ENCODE data around the gene DDX52. TPM values are rescaled to one million over a fixed set of nuclear protein-coding genes. Genes with fewer than 3 reads are reported as not detected.

DDX52 gene
- total RNA-seq, 1 experiment from 2014 or later = 27.7 TPM

GRCh38 chr17:37673386-37673785, 30.1 kb upstream of the DDX52 start:
- ChIA-PET CTCF (no interaction called here), POLR2A (ENCODE audit: low non-redundant PET) (no interaction called here)
- no peak for DNase-seq (ENCODE audit: low spot score)
- no peak overlapping the region for H3K4me3 ChIP-seq (ENCODE audit: low read depth, low read length, poor library complexity, severe bottlenecking)
- H3K36me3 ChIP-seq (ENCODE audit: insufficient read depth, low read length, poor library complexity, severe bottlenecking) = no peaks in the 10 kb centered on the region
- no peak overlapping the region for H3K27ac ChIP-seq (ENCODE audit: low read depth, low read length, poor library complexity, severe bottlenecking)
- TF ChIP-seq EZH2 (IDR thresholded peaks at IDR 0.05; ENCODE audit: borderline replicate concordance, low read depth, low read length, poor library complexity, severe bottlenecking) (no peak), CTCF (conservative IDR thresholded peaks at IDR 0.05; ENCODE audit: low read depth, low read length) (no peak)
- no peaks in the 10 kb centered on the region for H3K4me1 ChIP-seq (ENCODE audit: insufficient read depth, low read length, poor library complexity, severe bottlenecking)
- no peaks in the 10 kb centered on the region for H3K9me3 ChIP-seq (ENCODE audit: low read depth, low read length, poor library complexity, severe bottlenecking)
- BruUV-seq (replicated peaks) = no TSS peak
- no peaks in the 10 kb centered on the region for H3K27me3 ChIP-seq (replicated peaks; ENCODE audit: insufficient read depth, low read depth, low read length, poor library complexity)
- intact Hi-C loops (cut with micrococcal nuclease; ENCODE audit: unreplicated experiment) = no loop called here

- no peaks in the 10 kb centered on the region for H3K4me1 ChIP-seq (ENCODE audit: insufficient read depth, low read length, poor library complexity, severe bottlenecking)
- H3K4me3 ChIP-seq (ENCODE audit: low read depth, low read length, poor library complexity, severe bottlenecking) = no peak overlapping the region
- no peaks in the 10 kb centered on the region for H3K36me3 ChIP-seq (ENCODE audit: insufficient read depth, low read length, poor library complexity, severe bottlenecking)
- TF ChIP-seq CTCF (conservative IDR thresholded peaks at IDR 0.05; ENCODE audit: low read depth, low read length) = no peak
- no peak for TF ChIP-seq EZH2 (IDR thresholded peaks at IDR 0.05; ENCODE audit: borderline replicate concordance, low read depth, low read length, poor library complexity, severe bottlenecking)
- H3K27ac ChIP-seq (ENCODE audit: low read depth, low read length, poor library complexity, severe bottlenecking) = no peak overlapping the region
- ChIA-PET POLR2A (ENCODE audit: low non-redundant PET) (no interaction called here), CTCF (no interaction called here)
- intact Hi-C loops (cut with micrococcal nuclease; ENCODE audit: unreplicated experiment) = no loop called here
- BruUV-seq (replicated peaks) = no TSS peak
- H3K27me3 ChIP-seq (replicated peaks; ENCODE audit: insufficient read depth, low read depth, low read length, poor library complexity) = no peaks in the 10 kb centered on the region
- DNase-seq (ENCODE audit: low spot score) = no peak
- H3K9me3 ChIP-seq (ENCODE audit: low read depth, low read length, poor library complexity, severe bottlenecking) = no peaks in the 10 kb centered on the region
Observed at GRCh38 chr17:37672548-37673078, 29.4 kb upstream of the DDX52 start.

- CTCF ChIA-PET = no interaction called here
- H3K4me3 ChIP-seq (ENCODE audit: low read depth, low read length, poor library complexity, severe bottlenecking) = no peak overlapping the region
Observed at GRCh38 chr17:37671824-37672547, 28.7 kb upstream of the DDX52 start.

More at GRCh38 chr17:37671824-37672547, 28.7 kb upstream of the DDX52 start:
- Histone ChIP-seq H3K27ac (ENCODE audit: low read depth, low read length, poor library complexity, severe bottlenecking) (no peak overlapping the region), H3K27me3 (replicated peaks; ENCODE audit: insufficient read depth, low read depth, low read length, poor library complexity) (no peaks in the 10 kb centered on the region), H3K36me3 (ENCODE audit: insufficient read depth, low read length, poor library complexity, severe bottlenecking) (no peaks in the 10 kb centered on the region), H3K4me1 (ENCODE audit: insufficient read depth, low read length, poor library complexity, severe bottlenecking) (no peaks in the 10 kb centered on the region), H3K9me3 (ENCODE audit: low read depth, low read length, poor library complexity, severe bottlenecking) (no peaks in the 10 kb centered on the region)
- no peak for DNase-seq (ENCODE audit: low spot score)
- POLR2A ChIA-PET (ENCODE audit: low non-redundant PET) = no interaction called here
- BruUV-seq (replicated peaks) = no TSS peak
- intact Hi-C loops (cut with micrococcal nuclease; ENCODE audit: unreplicated experiment) = no loop called here
- TF ChIP-seq CTCF (conservative IDR thresholded peaks at IDR 0.05; ENCODE audit: low read depth, low read length) = no peak
- no peak for TF ChIP-seq EZH2 (IDR thresholded peaks at IDR 0.05; ENCODE audit: borderline replicate concordance, low read depth, low read length, poor library complexity, severe bottlenecking)
